Panc1 (cell line): ENCODE data around the gene SYTL5. TPM values are rescaled to one million over a fixed set of nuclear protein-coding genes. Genes with fewer than 3 reads are reported as not detected.

Experiments
- ATAC-seq: fragments of 200-7000 bp; cut with Tn5 transposase; 2 replicates; pipeline ENCODE4 v1.9.1; 2020; ENCODE audit warnings: mild to moderate bottlenecking, moderate library complexity
- BruUV-seq: library from RNA; stranded (reverse); fragments of 400-500 nt; replicated peaks from 2 replicates; lab custom pipeline; 2021; lab: Mats Ljungman, UMichigan
- CTCF ChIA-PET: fragments of 300-600 bp; sonication (Branson Sonifier 250); formaldehyde crosslinking; loops from one replicate; lab custom pipeline; 2022; ENCODE audit warnings: antibody characterized with exemption; lab: Charles Lee
- POLR2A ChIA-PET: fragments of 300-600 bp; sonication (Branson Sonifier 250); formaldehyde crosslinking; loops from one replicate; lab custom pipeline; 2022; ENCODE audit warnings: antibody characterized with exemption; lab: Charles Lee
- DNase-seq: peaks from one replicate; pipeline ENCODE4 v3.0.0-alpha.2; 2010; ENCODE audit warnings: low read depth, low spot score
- H3K27ac ChIP-seq: 2 replicates; pipeline ENCODE4 v1.5.1; 2011; ENCODE audit warnings: mild to moderate bottlenecking, low read length, inconsistent platforms
- H3K27me3 ChIP-seq: fragments of 200-500 bp; sonication (Bioruptor generic); 2 replicates; pipeline ENCODE4 v1.6.0; 2014; ENCODE audit warnings: low read length, inconsistent platforms; ENCODE audit not compliant: control insufficient read depth, insufficient read depth
- H3K36me3 ChIP-seq: fragments of 200-500 bp; sonication (Bioruptor generic); 2 replicates; pipeline ENCODE4 v1.5.1; 2014; ENCODE audit warnings: inconsistent platforms, mild to moderate bottlenecking, low read length, moderate library complexity; ENCODE audit not compliant: control insufficient read depth, insufficient read depth
- H3K4me1 ChIP-seq: 2 replicates; pipeline ENCODE4 v1.5.1; 2011; ENCODE audit warnings: inconsistent platforms, mild to moderate bottlenecking, low read length, moderate library complexity; ENCODE audit not compliant: control insufficient read depth, insufficient read depth
- H3K4me3 ChIP-seq, 2 experiments: 2 replicates each; pipeline ENCODE4 v1.5.1; 2011 to 2012; ENCODE audit warnings: low read depth in 2 of 2, low read length in 2 of 2, mild to moderate bottlenecking in 2 of 2, inconsistent platforms in 1 of 2, moderate library complexity in 1 of 2
- H3K9me3 ChIP-seq: fragments of 200-500 bp; sonication (Bioruptor generic); 2 replicates; pipeline ENCODE4 v1.5.1; 2014; ENCODE audit warnings: low read depth, mild to moderate bottlenecking, inconsistent platforms, low read length, moderate library complexity; ENCODE audit not compliant: control insufficient read depth, insufficient read depth
- CTCF ChIP-seq: fragments of 450-650 bp; IDR thresholded peaks from 2 replicates; pipeline ENCODE4 v1.5.1; 2017; ENCODE audit warnings: mild to moderate bottlenecking
- POLR2AphosphoS5 ChIP-seq: IDR thresholded peaks from 2 replicates; pipeline ENCODE4 v1.6.1; 2012; ENCODE audit warnings: mild to moderate bottlenecking, low read depth, low read length, moderate library complexity
- SIN3A ChIP-seq: IDR thresholded peaks from 2 replicates; pipeline ENCODE4 v1.6.1; 2012; ENCODE audit warnings: low read depth, mild to moderate bottlenecking, low read length, moderate library complexity, borderline replicate concordance; ENCODE audit not compliant: insufficient read depth
- TCF7L2 ChIP-seq: IDR thresholded peaks from 2 replicates; pipeline ENCODE4 v1.6.1; 2011; ENCODE audit warnings: mild to moderate bottlenecking, low read depth, low read length, inconsistent platforms
- in situ Hi-C: cut with HindIII; loops from 2 replicates; pipeline ENCODE4 v1.10.0; 2016; ENCODE audit warnings: low sequenced_read_pairs, low pct_unique_long_range_greater_than_20kb
- intact Hi-C: fragments of 100-400 bp; cut with micrococcal nuclease; formaldehyde crosslinking; loops from one replicate; pipeline ENCODE4 v1.10.0; 2022; ENCODE audit not compliant: unreplicated experiment
- total RNA-seq: library from RNA; stranded (reverse); gene quantifications from one replicate; pipeline ENCODE4 v1.2.1, GENCODE V29; 2021; ENCODE audit not compliant: unreplicated experiment
- TF ChIP-seq, protein P1 (sequence below), 2 experiments: IDR thresholded peaks; 2 replicates each; pipeline ENCODE4 v1.6.1; 2011 to 2012; ENCODE audit warnings: low read depth in 2 of 2, control low read depth in 1 of 2, low read length in 1 of 2, mild to moderate bottlenecking in 1 of 2, moderate library complexity in 1 of 2; ENCODE audit not compliant: insufficient read depth in 1 of 2

The SYTL5 gene
- total RNA-seq, 1 experiment from 2014 or later: 0.08 TPM

DNA sequence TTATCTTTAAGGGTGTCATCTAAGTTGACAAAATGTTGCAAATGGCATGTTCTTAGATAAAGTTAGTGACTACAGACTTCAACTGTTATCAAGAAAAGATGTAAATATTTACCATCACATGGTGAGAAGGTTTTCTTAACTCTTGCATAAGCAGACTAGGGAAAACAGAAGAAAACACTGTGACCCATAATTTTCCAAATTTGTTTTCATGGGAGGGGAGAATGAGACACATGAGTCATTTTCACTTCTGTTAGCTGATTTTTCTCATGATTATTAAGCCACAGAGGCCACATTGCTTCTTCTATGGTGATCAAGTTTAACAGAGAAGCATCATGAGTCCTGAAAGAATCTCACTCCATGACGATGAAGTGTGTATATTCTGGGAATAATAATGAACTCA lies 30.2 kb upstream of the SYTL5 start:
- ChIA-PET POLR2A (no interaction called here), CTCF (no interaction called here)
- intact Hi-C loops (no loop called here), in situ Hi-C loops (no loop called here)
- Histone ChIP-seq H3K9me3 (no peaks in the 10 kb centered on the region), H3K4me1 (no peaks in the 10 kb centered on the region), H3K27ac (no peak overlapping the region), H3K36me3 (no peaks in the 10 kb centered on the region), H3K27me3 (no peaks in the 10 kb centered on the region), H3K4me3 (no peak overlapping the region)
- no peak for DNase-seq
- no peak for ATAC-seq
- no TSS peak for BruUV-seq
- TF ChIP-seq, protein P1, sequence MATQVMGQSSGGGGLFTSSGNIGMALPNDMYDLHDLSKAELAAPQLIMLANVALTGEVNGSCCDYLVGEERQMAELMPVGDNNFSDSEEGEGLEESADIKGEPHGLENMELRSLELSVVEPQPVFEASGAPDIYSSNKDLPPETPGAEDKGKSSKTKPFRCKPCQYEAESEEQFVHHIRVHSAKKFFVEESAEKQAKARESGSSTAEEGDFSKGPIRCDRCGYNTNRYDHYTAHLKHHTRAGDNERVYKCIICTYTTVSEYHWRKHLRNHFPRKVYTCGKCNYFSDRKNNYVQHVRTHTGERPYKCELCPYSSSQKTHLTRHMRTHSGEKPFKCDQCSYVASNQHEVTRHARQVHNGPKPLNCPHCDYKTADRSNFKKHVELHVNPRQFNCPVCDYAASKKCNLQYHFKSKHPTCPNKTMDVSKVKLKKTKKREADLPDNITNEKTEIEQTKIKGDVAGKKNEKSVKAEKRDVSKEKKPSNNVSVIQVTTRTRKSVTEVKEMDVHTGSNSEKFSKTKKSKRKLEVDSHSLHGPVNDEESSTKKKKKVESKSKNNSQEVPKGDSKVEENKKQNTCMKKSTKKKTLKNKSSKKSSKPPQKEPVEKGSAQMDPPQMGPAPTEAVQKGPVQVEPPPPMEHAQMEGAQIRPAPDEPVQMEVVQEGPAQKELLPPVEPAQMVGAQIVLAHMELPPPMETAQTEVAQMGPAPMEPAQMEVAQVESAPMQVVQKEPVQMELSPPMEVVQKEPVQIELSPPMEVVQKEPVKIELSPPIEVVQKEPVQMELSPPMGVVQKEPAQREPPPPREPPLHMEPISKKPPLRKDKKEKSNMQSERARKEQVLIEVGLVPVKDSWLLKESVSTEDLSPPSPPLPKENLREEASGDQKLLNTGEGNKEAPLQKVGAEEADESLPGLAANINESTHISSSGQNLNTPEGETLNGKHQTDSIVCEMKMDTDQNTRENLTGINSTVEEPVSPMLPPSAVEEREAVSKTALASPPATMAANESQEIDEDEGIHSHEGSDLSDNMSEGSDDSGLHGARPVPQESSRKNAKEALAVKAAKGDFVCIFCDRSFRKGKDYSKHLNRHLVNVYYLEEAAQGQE (IDR thresholded peaks at IDR 0.05; ENCODE audit: insufficient read depth in 1 of 2, low read depth in 2 of 2, low read length in 1 of 2): no peak
- TF ChIP-seq TCF7L2 (no peak), CTCF (no peak), POLR2AphosphoS5 (no peak), SIN3A (no peak)

DNA sequence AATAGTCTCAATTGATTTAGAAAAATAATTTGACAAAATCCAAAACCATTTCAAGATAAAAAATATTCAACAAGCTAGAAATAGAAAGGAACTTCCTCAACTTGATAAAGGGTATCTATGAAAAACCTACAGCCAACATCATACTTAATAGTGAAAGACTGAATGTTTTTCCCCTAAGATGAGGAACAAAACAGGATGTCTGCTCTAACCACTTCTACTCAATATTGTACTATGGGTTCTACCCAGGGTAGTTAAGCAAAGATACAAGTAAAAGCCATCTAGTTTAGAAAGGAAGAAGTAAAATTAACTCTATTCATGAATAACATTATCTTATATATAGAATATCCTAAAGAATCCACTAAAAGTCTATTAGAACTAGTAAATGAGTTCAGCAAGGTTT lies 21.5 kb upstream of the SYTL5 start:
- POLR2A ChIA-PET: no interaction called here

More for the DNA sequence above, 21.5 kb upstream of the SYTL5 start:
- no peaks in the 10 kb centered on the region for H3K27me3 ChIP-seq
- intact Hi-C loops: no loop called here
- BruUV-seq: no TSS peak
- TF ChIP-seq TCF7L2 (no peak), POLR2AphosphoS5 (no peak), CTCF (no peak), SIN3A (no peak)
- TF ChIP-seq, protein P1 (IDR thresholded peaks at IDR 0.05; ENCODE audit: insufficient read depth in 1 of 2, low read depth in 2 of 2, low read length in 1 of 2): no peak
- CTCF ChIA-PET: no interaction called here
- DNase-seq (no peak), ATAC-seq (no peak)
- H3K36me3 ChIP-seq: no peaks in the 10 kb centered on the region
- no peak overlapping the region for H3K4me3 ChIP-seq
- H3K27ac ChIP-seq: no peak overlapping the region
- in situ Hi-C loops: no loop called here
- H3K4me1 ChIP-seq: no peaks in the 10 kb centered on the region
- no peaks in the 10 kb centered on the region for H3K9me3 ChIP-seq
